GM23338 (cell line): ENCODE results near the gene NKAIN2. TPM values are rescaled to one million over a fixed set of nuclear protein-coding genes. Genes with fewer than 3 reads are reported as not detected.

ENCODE experiments used
- ATAC-seq: fragments of 200-7000 bp; cut with Tn5 transposase; 3 replicates; pipeline ENCODE4 v1.9.1; 2020
- DNase-seq: peaks from one replicate; pipeline ENCODE4 v3.0.0-alpha.2; 2015; ENCODE audit warnings: low spot score
- H2AFZ ChIP-seq: fragments of 200-600 bp; sonication (generic); 2 replicates; pipeline ENCODE4 v1.8.0; 2016; ENCODE audit warnings: antibody characterized with exemption, mild to moderate bottlenecking, moderate library complexity
- H3F3A ChIP-seq: fragments of 200-600 bp; sonication (generic); replicated peaks from 2 replicates; pipeline ENCODE4 v1.8.0; 2017; ENCODE audit warnings: antibody characterized with exemption, mixed run types, low read depth
- H3K27ac ChIP-seq: fragments of 200-600 bp; sonication (generic); 2 replicates; pipeline ENCODE4 v1.6.1; 2016; ENCODE audit warnings: low read depth
- H3K27me3 ChIP-seq: fragments of 200-600 bp; sonication (generic); 2 replicates; pipeline ENCODE4 v1.8.0; 2016; ENCODE audit warnings: mild to moderate bottlenecking, mixed run types, moderate library complexity; ENCODE audit not compliant: insufficient read depth
- H3K36me3 ChIP-seq: fragments of 200-600 bp; sonication (generic); 2 replicates; pipeline ENCODE4 v1.8.0; 2016; ENCODE audit warnings: mild to moderate bottlenecking; ENCODE audit not compliant: insufficient read depth
- H3K4me1 ChIP-seq: fragments of 200-600 bp; sonication (generic); 2 replicates; pipeline ENCODE4 v1.8.0; 2016; ENCODE audit warnings: mild to moderate bottlenecking, moderate library complexity; ENCODE audit not compliant: insufficient read depth
- H3K4me2 ChIP-seq: fragments of 200-600 bp; sonication (generic); 2 replicates; pipeline ENCODE4 v1.7.1; 2017; ENCODE audit warnings: mixed run types
- H3K4me3 ChIP-seq: fragments of 200-600 bp; sonication (generic); 2 replicates; pipeline ENCODE4 v1.6.1; 2016; ENCODE audit warnings: mixed run types
- H3K79me2 ChIP-seq: fragments of 200-600 bp; sonication (generic); replicated peaks from 2 replicates; pipeline ENCODE4 v1.8.0; 2017; ENCODE audit warnings: mild to moderate bottlenecking; ENCODE audit not compliant: insufficient read depth
- H3K9me2 ChIP-seq: fragments of 200-600 bp; sonication (generic); 2 replicates; pipeline ENCODE4 v1.8.0; 2017; ENCODE audit not compliant: insufficient read depth
- H4K20me1 ChIP-seq: fragments of 200-600 bp; sonication (generic); replicated peaks from 2 replicates; pipeline ENCODE4 v1.8.0; 2017; ENCODE audit warnings: mild to moderate bottlenecking; ENCODE audit not compliant: insufficient read depth
- H3K27ac Mint-ChIP-seq: 2 replicates; pipeline ENCODE4 v1.8.0; 2020; ENCODE audit warnings: inconsistent platforms, mild to moderate bottlenecking, moderate library complexity, mixed read lengths
- H3K27me3 Mint-ChIP-seq: 3 replicates; pipeline ENCODE4 v1.8.0; 2022; ENCODE audit warnings: low read depth, mild to moderate bottlenecking, moderate library complexity, mixed read lengths, inconsistent platforms; ENCODE audit not compliant: insufficient read depth, poor library complexity
- H3K36me3 Mint-ChIP-seq: 3 replicates; pipeline ENCODE4 v1.8.0; 2021; ENCODE audit warnings: low read depth, mild to moderate bottlenecking, inconsistent platforms, moderate library complexity, mixed read lengths
- H3K4me1 Mint-ChIP-seq: 3 replicates; pipeline ENCODE4 v1.8.0; 2020; ENCODE audit warnings: mild to moderate bottlenecking, inconsistent platforms, mixed read lengths
- H3K4me3 Mint-ChIP-seq: 3 replicates; pipeline ENCODE4 v1.8.0; 2021; ENCODE audit warnings: moderate library complexity, mild to moderate bottlenecking, inconsistent platforms, mixed read lengths
- H3K9me3 Mint-ChIP-seq: 3 replicates; pipeline ENCODE4 v1.8.0; 2020; ENCODE audit warnings: moderate library complexity, mild to moderate bottlenecking, inconsistent platforms, mixed read lengths
- CREB1 ChIP-seq: fragments of 250-450 bp; sonication (Bioruptor Pico); IDR thresholded peaks from 2 replicates; pipeline ENCODE4 v1.5.0; 2020; ENCODE audit warnings: low read depth, mild to moderate bottlenecking, moderate library complexity
- CTCF ChIP-seq, 2 experiments: fragments of 200-600 bp in 1 of 2; sonication (generic) in 1 of 2; conservative IDR thresholded peaks; 2 replicates each; pipeline versions ENCODE4 v1.5.1 to v1.6.1; 2016 to 2017; ENCODE audit warnings: antibody characterized with exemption in 2 of 2, low read depth in 2 of 2, mild to moderate bottlenecking in 2 of 2, moderate library complexity in 1 of 2
- EZH2 ChIP-seq: fragments of 200-600 bp; sonication (generic); IDR thresholded peaks from one replicate; pipeline ENCODE4 v1.8.0; 2017; ENCODE audit warnings: antibody characterized with exemption, mild to moderate bottlenecking, low read depth; ENCODE audit not compliant: unreplicated experiment
- EZH2phosphoT487 ChIP-seq: fragments of 200-600 bp; sonication (generic); IDR thresholded peaks from one replicate; pipeline ENCODE4 v1.8.1; 2018; ENCODE audit warnings: antibody characterized with exemption; ENCODE audit not compliant: unreplicated experiment
- JUNB ChIP-seq: IDR thresholded peaks from one replicate; pipeline ENCODE4 v1.6.1; 2016; ENCODE audit warnings: antibody characterized with exemption; ENCODE audit not compliant: unreplicated experiment
- NANOG ChIP-seq: IDR thresholded peaks from 2 replicates; pipeline ENCODE4 v1.6.1; 2016; ENCODE audit warnings: antibody characterized with exemption, borderline replicate concordance
- POLR2AphosphoS5 ChIP-seq: IDR thresholded peaks from 2 replicates; pipeline ENCODE4 v1.6.1; 2016; ENCODE audit warnings: antibody characterized with exemption, low read depth
- REST ChIP-seq: IDR thresholded peaks from one replicate; pipeline ENCODE4 v1.6.1; 2018; ENCODE audit warnings: antibody characterized with exemption; ENCODE audit not compliant: unreplicated experiment
- STAT1 ChIP-seq: IDR thresholded peaks from one replicate; pipeline ENCODE4 v1.6.1; 2016; ENCODE audit warnings: antibody characterized with exemption; ENCODE audit not compliant: unreplicated experiment
- ZNF114 ChIP-seq: fragments of 250-450 bp; sonication (Bioruptor Pico); IDR thresholded peaks from 2 replicates; pipeline ENCODE4 v1.5.0; 2020; ENCODE audit warnings: mild to moderate bottlenecking, moderate library complexity
- ZNF331 ChIP-seq: fragments of 250-450 bp; sonication (Bioruptor Pico); IDR thresholded peaks from 2 replicates; pipeline ENCODE4 v1.5.0; 2020; ENCODE audit warnings: low read depth, mild to moderate bottlenecking, moderate library complexity
- polyA plus RNA-seq: library from polyadenylated mRNA; unstranded; fragments of >200 nt; fragmentation: Nextera tagmentation; extraction: Ambion mirVana; gene quantifications from 2 replicates; pipeline ENCODE4 v1.2.1, GENCODE V29; 2016
- total RNA-seq: library from RNA; depleted of rRNA; stranded (reverse); fragments of >200 nt; shearing (Covaris generic); gene quantifications from 2 replicates; pipeline ENCODE4 v1.2.3, GENCODE V29; 2014
- TF ChIP-seq, protein P1 (sequence below): fragments of 250-450 bp; sonication (Bioruptor Pico); IDR thresholded peaks from 2 replicates; pipeline ENCODE4 v1.5.0; 2020; ENCODE audit warnings: mild to moderate bottlenecking, moderate library complexity
- TF ChIP-seq, protein P2 (sequence below): IDR thresholded peaks from 2 replicates; pipeline ENCODE4 v1.6.1; 2016; ENCODE audit warnings: antibody characterized with exemption

Gene NKAIN2
- total and polyA plus RNA-seq, 2 experiments from 2014 or later: 0.39 to 1.1 TPM

DNA sequence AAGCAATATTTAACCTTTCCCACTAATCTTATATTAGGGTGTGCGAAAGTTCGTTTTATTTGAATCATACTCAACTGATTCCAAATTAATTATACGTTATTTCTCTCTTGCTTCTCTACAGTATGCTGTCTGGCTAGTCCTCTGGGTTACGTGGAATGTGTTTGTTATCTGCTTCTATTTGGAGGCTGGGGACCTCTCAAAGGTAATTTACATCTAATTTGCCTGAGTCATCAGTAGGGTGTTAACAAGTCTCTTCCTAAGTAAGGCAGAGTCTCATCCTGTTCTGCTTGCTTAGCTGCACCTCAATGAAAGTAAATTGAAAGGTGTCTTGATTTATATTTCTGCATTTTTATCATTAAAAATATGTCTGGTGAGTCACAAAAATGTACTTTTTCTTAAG, 551.5 kb downstream of the NKAIN2 start:
- H3K36me3 ChIP-seq: no peaks in the 10 kb centered on the region
- H3K4me3 ChIP-seq: no peak overlapping the region
- no peaks in the 10 kb centered on the region for H3K79me2 ChIP-seq
- H3K27ac ChIP-seq: no peak overlapping the region
- no peaks in the 10 kb centered on the region for H4K20me1 ChIP-seq
- no peak overlapping the region for H3K4me2 ChIP-seq
- H3F3A ChIP-seq: no peaks in the 10 kb centered on the region
- no peak overlapping the region for H3K27ac Mint-ChIP-seq
- no peaks in the 10 kb centered on the region for H3K9me2 ChIP-seq
- H2AFZ ChIP-seq: no peak overlapping the region
- TF ChIP-seq JUNB: no peak
- TF ChIP-seq CTCF (conservative IDR thresholded peaks at IDR 0.05; ENCODE audit: low read depth in 2 of 2): no peak
- TF ChIP-seq ZNF114: no peak
- TF ChIP-seq STAT1: no peak
- no peak for TF ChIP-seq CREB1 (CRISPR knock-in tag)
- TF ChIP-seq, protein P1, sequence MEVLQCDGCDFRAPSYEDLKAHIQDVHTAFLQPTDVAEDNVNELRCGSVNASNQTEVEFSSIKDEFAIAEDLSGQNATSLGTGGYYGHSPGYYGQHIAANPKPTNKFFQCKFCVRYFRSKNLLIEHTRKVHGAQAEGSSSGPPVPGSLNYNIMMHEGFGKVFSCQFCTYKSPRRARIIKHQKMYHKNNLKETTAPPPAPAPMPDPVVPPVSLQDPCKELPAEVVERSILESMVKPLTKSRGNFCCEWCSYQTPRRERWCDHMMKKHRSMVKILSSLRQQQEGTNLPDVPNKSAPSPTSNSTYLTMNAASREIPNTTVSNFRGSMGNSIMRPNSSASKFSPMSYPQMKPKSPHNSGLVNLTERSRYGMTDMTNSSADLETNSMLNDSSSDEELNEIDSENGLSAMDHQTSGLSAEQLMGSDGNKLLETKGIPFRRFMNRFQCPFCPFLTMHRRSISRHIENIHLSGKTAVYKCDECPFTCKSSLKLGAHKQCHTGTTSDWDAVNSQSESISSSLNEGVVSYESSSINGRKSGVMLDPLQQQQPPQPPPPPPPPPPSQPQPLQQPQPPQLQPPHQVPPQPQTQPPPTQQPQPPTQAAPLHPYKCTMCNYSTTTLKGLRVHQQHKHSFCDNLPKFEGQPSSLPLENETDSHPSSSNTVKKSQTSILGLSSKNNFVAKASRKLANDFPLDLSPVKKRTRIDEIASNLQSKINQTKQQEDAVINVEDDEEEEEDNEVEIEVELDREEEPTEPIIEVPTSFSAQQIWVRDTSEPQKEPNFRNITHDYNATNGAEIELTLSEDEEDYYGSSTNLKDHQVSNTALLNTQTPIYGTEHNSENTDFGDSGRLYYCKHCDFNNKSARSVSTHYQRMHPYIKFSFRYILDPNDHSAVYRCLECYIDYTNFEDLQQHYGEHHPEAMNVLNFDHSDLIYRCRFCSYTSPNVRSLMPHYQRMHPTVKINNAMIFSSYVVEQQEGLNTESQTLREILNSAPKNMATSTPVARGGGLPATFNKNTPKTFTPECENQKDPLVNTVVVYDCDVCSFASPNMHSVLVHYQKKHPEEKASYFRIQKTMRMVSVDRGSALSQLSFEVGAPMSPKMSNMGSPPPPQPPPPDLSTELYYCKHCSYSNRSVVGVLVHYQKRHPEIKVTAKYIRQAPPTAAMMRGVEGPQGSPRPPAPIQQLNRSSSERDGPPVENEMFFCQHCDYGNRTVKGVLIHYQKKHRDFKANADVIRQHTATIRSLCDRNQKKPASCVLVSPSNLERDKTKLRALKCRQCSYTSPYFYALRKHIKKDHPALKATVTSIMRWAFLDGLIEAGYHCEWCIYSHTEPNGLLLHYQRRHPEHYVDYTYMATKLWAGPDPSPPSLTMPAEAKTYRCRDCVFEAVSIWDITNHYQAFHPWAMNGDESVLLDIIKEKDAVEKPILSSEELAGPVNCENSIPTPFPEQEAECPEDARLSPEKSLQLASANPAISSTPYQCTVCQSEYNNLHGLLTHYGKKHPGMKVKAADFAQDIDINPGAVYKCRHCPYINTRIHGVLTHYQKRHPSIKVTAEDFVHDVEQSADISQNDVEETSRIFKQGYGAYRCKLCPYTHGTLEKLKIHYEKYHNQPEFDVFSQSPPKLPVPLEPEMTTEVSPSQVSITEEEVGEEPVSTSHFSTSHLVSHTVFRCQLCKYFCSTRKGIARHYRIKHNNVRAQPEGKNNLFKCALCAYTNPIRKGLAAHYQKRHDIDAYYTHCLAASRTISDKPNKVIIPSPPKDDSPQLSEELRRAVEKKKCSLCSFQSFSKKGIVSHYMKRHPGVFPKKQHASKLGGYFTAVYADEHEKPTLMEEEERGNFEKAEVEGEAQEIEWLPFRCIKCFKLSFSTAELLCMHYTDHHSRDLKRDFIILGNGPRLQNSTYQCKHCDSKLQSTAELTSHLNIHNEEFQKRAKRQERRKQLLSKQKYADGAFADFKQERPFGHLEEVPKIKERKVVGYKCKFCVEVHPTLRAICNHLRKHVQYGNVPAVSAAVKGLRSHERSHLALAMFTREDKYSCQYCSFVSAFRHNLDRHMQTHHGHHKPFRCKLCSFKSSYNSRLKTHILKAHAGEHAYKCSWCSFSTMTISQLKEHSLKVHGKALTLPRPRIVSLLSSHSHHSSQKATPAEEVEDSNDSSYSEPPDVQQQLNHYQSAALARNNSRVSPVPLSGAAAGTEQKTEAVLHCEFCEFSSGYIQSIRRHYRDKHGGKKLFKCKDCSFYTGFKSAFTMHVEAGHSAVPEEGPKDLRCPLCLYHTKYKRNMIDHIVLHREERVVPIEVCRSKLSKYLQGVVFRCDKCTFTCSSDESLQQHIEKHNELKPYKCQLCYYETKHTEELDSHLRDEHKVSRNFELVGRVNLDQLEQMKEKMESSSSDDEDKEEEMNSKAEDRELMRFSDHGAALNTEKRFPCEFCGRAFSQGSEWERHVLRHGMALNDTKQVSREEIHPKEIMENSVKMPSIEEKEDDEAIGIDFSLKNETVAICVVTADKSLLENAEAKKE (CRISPR knock-in tag): no peak
- TF ChIP-seq REST: no peak
- TF ChIP-seq EZH2phosphoT487: no peak
- TF ChIP-seq, protein P2, sequence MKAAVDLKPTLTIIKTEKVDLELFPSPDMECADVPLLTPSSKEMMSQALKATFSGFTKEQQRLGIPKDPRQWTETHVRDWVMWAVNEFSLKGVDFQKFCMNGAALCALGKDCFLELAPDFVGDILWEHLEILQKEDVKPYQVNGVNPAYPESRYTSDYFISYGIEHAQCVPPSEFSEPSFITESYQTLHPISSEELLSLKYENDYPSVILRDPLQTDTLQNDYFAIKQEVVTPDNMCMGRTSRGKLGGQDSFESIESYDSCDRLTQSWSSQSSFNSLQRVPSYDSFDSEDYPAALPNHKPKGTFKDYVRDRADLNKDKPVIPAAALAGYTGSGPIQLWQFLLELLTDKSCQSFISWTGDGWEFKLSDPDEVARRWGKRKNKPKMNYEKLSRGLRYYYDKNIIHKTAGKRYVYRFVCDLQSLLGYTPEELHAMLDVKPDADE: no peak
- TF ChIP-seq EZH2: no peak
- no peak for TF ChIP-seq POLR2AphosphoS5
- TF ChIP-seq NANOG: no peak
- no peak for TF ChIP-seq ZNF331 (CRISPR knock-in tag)
- no peak overlapping the region for H3K4me3 Mint-ChIP-seq
- 0 out of 3 replicates have a peak, but pooled peaks cover 2% of the 10 kb centered on the region for H3K4me1 Mint-ChIP-seq
- H3K9me3 Mint-ChIP-seq: no peaks in the 10 kb centered on the region
- H3K36me3 Mint-ChIP-seq: no peaks in the 10 kb centered on the region; the same call in 2 of the 3 replicates
- H3K27me3 ChIP-seq: no peaks in the 10 kb centered on the region
- H3K27me3 Mint-ChIP-seq: no peaks in the 10 kb centered on the region
- ATAC-seq (no peak), DNase-seq (no peak)
- no peaks in the 10 kb centered on the region for H3K4me1 ChIP-seq
